Right lobe of liver (tissue), 6 donors: ENCODE results near the gene TSPOAP1. TPM values are rescaled to one million over a fixed set of nuclear protein-coding genes. Genes with fewer than 3 reads are reported as not detected.

Experiments
- ATAC-seq, 4 donors: fragments of 200-7000 bp; cut with Tn5 transposase; one replicate each; pipeline ENCODE4 v1.9.1; 2020; ENCODE audit warnings: mild to moderate bottlenecking in 4 of 4, moderate library complexity in 4 of 4
- DNase-seq, 3 donors: peaks; one replicate each; pipeline ENCODE4 v3.0.0-alpha.2; 2020
- H3K27ac ChIP-seq, 3 donors: fragments of 200-600 bp; one replicate each; pipeline ENCODE4 v1.8.0; 2022
- H3K27me3 ChIP-seq, 2 donors: fragments of 200-600 bp; one replicate each; pipeline ENCODE4 v1.8.0; 2022
- H3K36me3 ChIP-seq, 4 donors: fragments of 200-600 bp; sonication (generic) in 1 of 4; one replicate each; pipeline versions ENCODE4 v1.5.1 to v1.8.0; 2017 to 2022; ENCODE audit warnings: control low read depth in 1 of 4
- H3K4me1 ChIP-seq, 4 donors: fragments of 200-600 bp; sonication (generic) in 1 of 4; one replicate each; pipeline versions ENCODE4 v1.5.1 to v1.8.0; 2017 to 2022; ENCODE audit warnings: control low read depth in 1 of 4
- H3K4me3 ChIP-seq, 3 donors: fragments of 200-600 bp; one replicate each; pipeline ENCODE4 v1.8.0; 2022
- H3K9me3 ChIP-seq, 4 donors: fragments of 200-600 bp; sonication (generic) in 1 of 4; one replicate each; pipeline versions ENCODE4 v1.5.1 to v1.8.0; 2017 to 2022; ENCODE audit warnings: control low read depth in 1 of 4
- POLR2A ChIP-seq: fragments of 450-650 bp; IDR thresholded peaks from one replicate; pipeline ENCODE4 v1.6.1; 2017; ENCODE audit warnings: antibody characterized with exemption, mild to moderate bottlenecking
- WGBS: methylation state at CpG from one replicate; pipeline ENCODE4 v1.1.6; 2018; ENCODE audit warnings: low coverage, low lambda C conversion rate; ENCODE audit not compliant: insufficient coverage; ENCODE audit errors: missing lambda C conversion rate; 5-methylcytosine and 5-hydroxymethylcytosine counted together
- intact Hi-C, 2 donors: fragments of 100-400 bp; cut with DNase I; formaldehyde crosslinking; loops; one replicate each; pipeline versions ENCODE4 v1.11.2 to v1.14.1; 2022
- total RNA-seq, 6 experiments: library from RNA; depleted of rRNA in 2 of 6; stranded (reverse); fragments of >200 nt in 2 of 6; fragmentation: NEBNext Ultra II Directional in 3 of 6; extraction: Animal tissue kit (Norgen Biotek cat#: 25700) in 3 of 6; gene quantifications; one replicate each; pipeline versions ENCODE4 v1.1.0 to v1.2.4, GENCODE V29; 2016 to 2023
- TF ChIP-seq, protein P1 (sequence below), 4 donors: fragments of 200-600 bp in 3 of 4; fragments of 450-650 bp in 1 of 4; IDR thresholded peaks; one replicate each; pipeline versions ENCODE4 v1.5.1 to v1.8.0; 2016 to 2022; ENCODE audit warnings: antibody characterized with exemption in 4 of 4, mild to moderate bottlenecking in 2 of 4
- donor health status: DM: no; HTN: yes; CAD: no.
- donor health status: DM: no; HTN: no; CAD: no.
- donor health status: DM: no; HTN: no; CAD: no.
- donor health status: DM: no; HTN: yes; CAD: no.
- donor health status: DM: no; HTN: yes; CAD: no.

The TSPOAP1 gene
- total RNA-seq, 6 experiments from 2014 or later = 0.87 to 8.3 (median 3.8) TPM

GRCh38 chr17:58302171-58302918 lies 26.2 kb downstream of the TSPOAP1 start:
- ATAC-seq (no peak), DNase-seq (no peak)
- H3K9me3 ChIP-seq = no peaks in the 10 kb centered on the region
- H3K27me3 ChIP-seq = no peaks in the 10 kb centered on the region
- no peak overlapping the region for H3K4me3 ChIP-seq
- no peaks in the 10 kb centered on the region for H3K36me3 ChIP-seq
- WGBS = no CpG with 5 or more reads among the region's 9 CpGs
- H3K4me1 ChIP-seq = no peaks in the 10 kb centered on the region
- H3K27ac ChIP-seq = no peak overlapping the region
- no peak for TF ChIP-seq POLR2A
- TF ChIP-seq, protein P1, sequence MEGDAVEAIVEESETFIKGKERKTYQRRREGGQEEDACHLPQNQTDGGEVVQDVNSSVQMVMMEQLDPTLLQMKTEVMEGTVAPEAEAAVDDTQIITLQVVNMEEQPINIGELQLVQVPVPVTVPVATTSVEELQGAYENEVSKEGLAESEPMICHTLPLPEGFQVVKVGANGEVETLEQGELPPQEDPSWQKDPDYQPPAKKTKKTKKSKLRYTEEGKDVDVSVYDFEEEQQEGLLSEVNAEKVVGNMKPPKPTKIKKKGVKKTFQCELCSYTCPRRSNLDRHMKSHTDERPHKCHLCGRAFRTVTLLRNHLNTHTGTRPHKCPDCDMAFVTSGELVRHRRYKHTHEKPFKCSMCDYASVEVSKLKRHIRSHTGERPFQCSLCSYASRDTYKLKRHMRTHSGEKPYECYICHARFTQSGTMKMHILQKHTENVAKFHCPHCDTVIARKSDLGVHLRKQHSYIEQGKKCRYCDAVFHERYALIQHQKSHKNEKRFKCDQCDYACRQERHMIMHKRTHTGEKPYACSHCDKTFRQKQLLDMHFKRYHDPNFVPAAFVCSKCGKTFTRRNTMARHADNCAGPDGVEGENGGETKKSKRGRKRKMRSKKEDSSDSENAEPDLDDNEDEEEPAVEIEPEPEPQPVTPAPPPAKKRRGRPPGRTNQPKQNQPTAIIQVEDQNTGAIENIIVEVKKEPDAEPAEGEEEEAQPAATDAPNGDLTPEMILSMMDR (IDR thresholded peaks at IDR 0.05) = no peak
- intact Hi-C loops = loop anchor here in 1 of 2 donors (5.0 kb wide), 1 partner anchor 145 kb away; no protein-coding TSS in a partner anchor

GRCh38 chr17:58301504-58302150 lies 27.0 kb downstream of the TSPOAP1 start:
- DNase-seq = no peak
- intact Hi-C loops = loop anchor here in 1 of 2 donors (5.0 kb wide), 1 partner anchor 146 kb away; no protein-coding TSS in a partner anchor

GRCh38 chr17:58300336-58300735 lies 28.3 kb downstream of the TSPOAP1 start:
- TF ChIP-seq, protein P1 (IDR thresholded peaks at IDR 0.05) = no peak
- TF ChIP-seq POLR2A = no peak
- Histone ChIP-seq H3K4me1 (no peaks in the 10 kb centered on the region), H3K27ac (no peak overlapping the region), H3K27me3 (no peaks in the 10 kb centered on the region), H3K36me3 (no peaks in the 10 kb centered on the region), H3K9me3 (no peaks in the 10 kb centered on the region), H3K4me3 (no peak overlapping the region)
- intact Hi-C loops = loop anchor here in 1 of 2 donors (5.0 kb wide), 1 partner anchor 147 kb away; no protein-coding TSS in a partner anchor
- DNase-seq = no peak
- no peak for ATAC-seq
- WGBS = 63% methylated on average over 5 of the region's 6 CpGs

More at GRCh38 chr17:58301504-58302150, 27.0 kb downstream of the TSPOAP1 start:
- Histone ChIP-seq H3K36me3 (no peaks in the 10 kb centered on the region), H3K9me3 (no peaks in the 10 kb centered on the region), H3K4me3 (no peak overlapping the region), H3K27ac (no peak overlapping the region), H3K27me3 (no peaks in the 10 kb centered on the region), H3K4me1 (no peaks in the 10 kb centered on the region)
- TF ChIP-seq, protein P1 (IDR thresholded peaks at IDR 0.05) = no peak
- no peak for TF ChIP-seq POLR2A
- no peak for ATAC-seq
- WGBS = 93% methylated on average over 3 of the region's 16 CpGs

- H3K4me3 ChIP-seq = no peak overlapping the region
- intact Hi-C loops = no loop called here
- DNase-seq = no peak
- 83% methylated on average over 1 of the region's 1 CpG for WGBS
- H3K4me1 ChIP-seq = no peaks in the 10 kb centered on the region
- no peak overlapping the region for H3K27ac ChIP-seq
- no peaks in the 10 kb centered on the region for H3K36me3 ChIP-seq
- H3K27me3 ChIP-seq = no peaks in the 10 kb centered on the region
- TF ChIP-seq, protein P1 (IDR thresholded peaks at IDR 0.05) = no peak
- no peak for TF ChIP-seq POLR2A
- no peak for ATAC-seq
- no peaks in the 10 kb centered on the region for H3K9me3 ChIP-seq
These were observed 34.6 kb downstream of the TSPOAP1 start for GRCh38 chr17:58294034-58294433.
